Stomach (tissue), 9 donors: Measurements from ENCODE around the gene GRWD1. TPM values are rescaled to one million over a fixed set of nuclear protein-coding genes. Genes with fewer than 3 reads are reported as not detected.
A peak's percentile ranks its signal among the peaks of the same experiment; 100 is the strongest.

Experiments
- DNase-seq, 2 donors: peaks; one replicate each; pipeline versions ENCODE4 v3.0.0 to v3.0.0-alpha.2; 2013 to 2019
- H3K27ac ChIP-seq, 5 donors: fragments of 200-600 bp in 4 of 5; sonication (generic) in 4 of 5; one replicate each; pipeline ENCODE4 v1.5.1; 2013 to 2019; ENCODE audit warnings: mild to moderate bottlenecking in 1 of 5, moderate library complexity in 1 of 5
- H3K27me3 ChIP-seq, 3 donors: fragments of 200-600 bp; sonication (generic); one replicate each; pipeline ENCODE4 v1.5.1; 2017 to 2019; ENCODE audit warnings: mixed run types in 1 of 3
- H3K36me3 ChIP-seq, 4 donors: fragments of 200-600 bp; sonication (generic); 1 replicate in 3 of 4; 2 replicates in 1 of 4; pipeline ENCODE4 v1.5.1; 2016 to 2019
- H3K4me1 ChIP-seq, 4 donors: fragments of 200-600 bp; sonication (generic); one replicate each; pipeline ENCODE4 v1.5.1; 2016 to 2019
- H3K4me3 ChIP-seq, 4 donors: fragments of 200-600 bp; sonication (generic) in 3 of 4; one replicate each; pipeline ENCODE4 v1.5.1; 2016 to 2019; ENCODE audit warnings: mild to moderate bottlenecking in 1 of 4
- H3K9me3 ChIP-seq, 4 donors: fragments of 200-600 bp; sonication (generic); one replicate each; pipeline ENCODE4 v1.5.1; 2016 to 2019
- CTCF ChIP-seq, 7 experiments: fragments of 450-650 bp in 4 of 7; fragments of 200-600 bp in 3 of 7; sonication (generic) in 3 of 7; IDR thresholded peaks; one replicate each; pipeline ENCODE4 v1.5.1; 2016 to 2019; ENCODE audit warnings: antibody characterized with exemption in 7 of 7, control low read depth in 2 of 7, mild to moderate bottlenecking in 1 of 7
- EP300 ChIP-seq: sonication (generic); formaldehyde crosslinking; IDR thresholded peaks from one replicate; pipeline ENCODE4 v1.6.1; 2017; ENCODE audit warnings: antibody characterized with exemption
- POLR2A ChIP-seq, 4 donors: fragments of 450-650 bp; IDR thresholded peaks; one replicate each; pipeline ENCODE4 v1.6.1; 2016; ENCODE audit warnings: antibody characterized with exemption in 4 of 4, control low read depth in 2 of 4, mild to moderate bottlenecking in 1 of 4, moderate library complexity in 1 of 4
- POLR2AphosphoS5 ChIP-seq, 3 donors: sonication (generic); formaldehyde crosslinking; IDR thresholded peaks; one replicate each; pipeline ENCODE4 v1.6.1; 2016; ENCODE audit warnings: antibody characterized with exemption in 3 of 3
- WGBS, 5 donors: extraction: QIAGEN DNeasy Blood & Tissue Kit in 3 of 5; methylation state at CpG; one replicate each; pipeline versions ENCODE4 v1.1.5 to v1.1.7; 2013 to 2018; 5-methylcytosine and 5-hydroxymethylcytosine counted together
- intact Hi-C: fragments of 100-400 bp; cut with DNase I; formaldehyde crosslinking; loops from one replicate; pipeline ENCODE4 v1.15.1; 2023; ENCODE audit warnings: low total_unique reads
- polyA plus RNA-seq, 3 donors: library from polyadenylated mRNA; stranded (reverse); fragments of 200-250 nt; gene quantifications; one replicate each; pipeline ENCODE4 v1.2.3, GENCODE V29; 2013
- total RNA-seq, 5 donors: library from RNA; depleted of rRNA; stranded (reverse); fragments of >200 nt; gene quantifications; one replicate each; pipeline versions ENCODE4 v1.1.0 to v1.2.3, GENCODE V29; 2014 to 2016
- donor health status: healthy with polysubstance abuse.
- donor health status: Bipolar disorder and iron deficiency.
- donor health status: healthy.

GRWD1 gene
- total and polyA plus RNA-seq, 8 donors: 5.8 to 49.4 (median 15.7) TPM

DNA sequence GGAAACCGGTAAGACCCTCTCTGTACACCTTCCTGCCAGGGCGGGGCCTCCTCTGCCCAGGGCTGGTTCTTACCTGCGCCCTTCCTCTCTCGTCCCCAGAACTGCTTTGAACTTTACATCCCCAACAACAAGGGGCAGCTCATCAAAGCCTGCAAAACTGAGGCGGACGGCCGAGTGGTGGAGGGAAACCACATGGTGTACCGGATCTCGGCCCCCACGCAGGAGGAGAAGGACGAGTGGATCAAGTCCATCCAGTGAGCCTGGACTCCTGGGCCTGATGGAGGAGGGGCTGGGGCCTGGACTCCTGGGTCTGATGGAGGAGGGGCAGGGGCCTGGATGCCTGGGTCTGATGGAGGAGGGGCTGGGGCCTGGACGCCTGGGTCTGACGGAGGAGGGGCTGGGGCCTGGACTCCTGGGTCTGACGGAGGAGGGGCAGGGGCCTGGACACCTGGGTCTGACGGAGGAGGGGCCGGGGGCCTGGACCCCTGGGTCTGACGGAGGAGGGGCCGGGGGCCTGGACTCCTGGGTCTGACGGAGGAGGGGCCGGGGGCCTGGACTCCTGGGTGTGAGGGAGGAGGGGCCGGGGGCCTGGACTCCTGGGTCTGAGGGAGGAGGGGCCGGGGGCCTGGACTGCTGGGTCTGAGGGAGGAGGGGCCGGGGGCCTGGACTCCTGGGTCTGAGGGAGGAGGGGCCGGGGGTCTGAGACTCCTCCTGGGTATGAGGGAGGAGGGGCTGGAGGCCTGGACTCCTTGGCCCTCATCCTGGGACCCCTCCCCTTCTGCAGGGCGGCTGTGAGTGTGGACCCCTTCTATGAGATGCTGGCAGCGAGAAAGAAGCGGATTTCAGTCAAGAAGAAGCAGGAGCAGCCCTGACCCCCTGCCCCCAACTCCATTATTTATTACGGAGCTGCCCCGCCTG is 32.8 kb downstream of the GRWD1 start:
- peaks cover 7 to 31% (median 21%) of the 10 kb centered on the region in 4 donors for H3K4me1 ChIP-seq
- DNase-seq: no peak
- H3K9me3 ChIP-seq: no peaks in the 10 kb centered on the region
- WGBS, 5 donors: 81 to 89% (median 84%) methylated on average over 17 to 29 of the region's 29 CpGs
- intact Hi-C loops: no loop called here
- no peak for TF ChIP-seq CTCF (IDR thresholded peaks at IDR 0.05)
- H3K4me3 ChIP-seq: no peak overlapping the region
- H3K27ac ChIP-seq: peak overlapping the region in 1 of 5 donors; percentile 90
- peaks cover 53 to 61% (median 60%) of the 10 kb centered on the region in 4 donors for H3K36me3 ChIP-seq
- no peaks in the 10 kb centered on the region for H3K27me3 ChIP-seq

DNA sequence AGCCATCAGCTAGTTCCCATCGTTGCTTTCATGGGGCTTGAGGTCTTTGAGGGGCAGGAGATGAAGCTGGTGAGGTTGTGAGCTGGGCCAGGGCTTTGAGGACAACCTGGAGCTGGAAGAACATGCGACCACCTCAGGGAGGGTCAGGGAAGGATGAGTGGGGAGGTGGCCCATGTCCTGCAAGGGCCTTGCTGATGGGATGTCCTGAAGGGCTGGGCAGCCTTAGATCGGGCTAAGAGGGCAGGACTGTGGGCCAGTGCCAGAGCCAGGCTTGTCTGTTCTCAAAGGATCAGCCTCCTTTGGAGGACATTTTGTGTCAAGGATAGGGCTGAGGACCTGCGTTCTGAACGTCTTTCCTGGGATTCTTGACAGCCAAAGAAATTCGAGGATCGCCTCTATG is 33.9 kb downstream of the GRWD1 start:
- Histone ChIP-seq H3K27me3 (no peaks in the 10 kb centered on the region), H3K36me3 (peaks cover 42 to 50% (median 49%) of the 10 kb centered on the region in 4 donors), H3K9me3 (no peaks in the 10 kb centered on the region), H3K27ac (peak overlapping the region; percentile 14 to 90 (median 83)), H3K4me3 (peak overlapping the region in 1 of 4 donors; percentile 50), H3K4me1 (peaks cover 7 to 31% (median 21%) of the 10 kb centered on the region in 4 donors)
- no peak for TF ChIP-seq POLR2A (IDR thresholded peaks at IDR 0.05)
- TF ChIP-seq CTCF (IDR thresholded peaks at IDR 0.05): no peak
- TF ChIP-seq POLR2AphosphoS5 (IDR thresholded peaks at IDR 0.05): no peak
- no peak for TF ChIP-seq EP300
- 68 to 79% (median 71%) methylated on average over 6 to 7 of the region's 7 CpGs for WGBS, 5 donors
- intact Hi-C loops: no loop called here
- peak in 1 of 2 donors; percentile 32 for DNase-seq

GRCh38 chr19:48480183-48480557 is 34.4 kb downstream of the GRWD1 start:
- no peaks in the 10 kb centered on the region for H3K27me3 ChIP-seq
- peak overlapping the region; percentile 78 to 90 (median 83) for H3K27ac ChIP-seq
- intact Hi-C loops: no loop called here
- peaks cover 37 to 45% (median 44%) of the 10 kb centered on the region in 4 donors for H3K36me3 ChIP-seq
- peaks cover 7 to 31% (median 21%) of the 10 kb centered on the region in 4 donors for H3K4me1 ChIP-seq
- no peaks in the 10 kb centered on the region for H3K9me3 ChIP-seq
- peak; percentile 49 to 84 for DNase-seq
- peak overlapping the region; percentile 45 to 56 (median 50) for H3K4me3 ChIP-seq
- TF ChIP-seq POLR2AphosphoS5 (IDR thresholded peaks at IDR 0.05) (peak; percentile 12 to 64 (median 13)), POLR2A (IDR thresholded peaks at IDR 0.05) (no peak)
- 9 to 22% (median 12%) methylated on average over 25 to 32 of the region's 32 CpGs for WGBS, 5 donors

- peak overlapping the region; percentile 78 to 90 (median 83) for H3K27ac ChIP-seq
- peak overlapping the region; percentile 45 to 56 (median 50) for H3K4me3 ChIP-seq
- peak in 1 of 2 donors; percentile 83 for DNase-seq
- no peaks in the 10 kb centered on the region for H3K9me3 ChIP-seq
- H3K27me3 ChIP-seq: no peaks in the 10 kb centered on the region
- WGBS, 5 donors: 13 to 20% (median 16%) methylated on average over 48 to 52 of the region's 52 CpGs
- intact Hi-C loops: no loop called here
- H3K4me1 ChIP-seq: peaks cover 7 to 31% (median 21%) of the 10 kb centered on the region in 4 donors
- H3K36me3 ChIP-seq: peaks cover 31 to 39% (median 38%) of the 10 kb centered on the region in 4 donors
- TF ChIP-seq POLR2A (IDR thresholded peaks at IDR 0.05) (no peak), CTCF (IDR thresholded peaks at IDR 0.05) (no peak), POLR2AphosphoS5 (IDR thresholded peaks at IDR 0.05) (peak in 1 of 3 donors; percentile 50), EP300 (no peak)
These were observed 35.0 kb downstream of the GRWD1 start for GRCh38 chr19:48480558-48481500.
